HepG2 (cell line): ENCODE measurements around the gene RIPPLY1. TPM values are rescaled to one million over a fixed set of nuclear protein-coding genes. Genes with fewer than 3 reads are reported as not detected.

ENCODE experiments used
- ATAC-seq: fragments of 200-7000 bp; cut with Tn5 transposase; 3 replicates; pipeline ENCODE4 v1.9.1; 2020; ENCODE audit warnings: mild to moderate bottlenecking, moderate library complexity
- BruUV-seq: library from RNA; stranded (reverse); fragments of 400-500 nt; replicated peaks from 2 replicates; lab custom pipeline; 2021; lab: Mats Ljungman, UMichigan
- CTCF ChIA-PET: fragments of 300-600 bp; formaldehyde crosslinking; extraction: SDS; loops from one replicate; lab custom pipeline; 2021; ENCODE audit warnings: low total read pairs, inconsistent platforms, low intra/inter-chr PET ratio; lab: Yijun Ruan, JAX
- POLR2A ChIA-PET: fragments of 350-600 bp; sonication (Branson Sonifier 250); formaldehyde crosslinking; loops from one replicate; lab custom pipeline; 2020; ENCODE audit warnings: antibody characterized with exemption, inconsistent platforms; lab: Yijun Ruan, JAX
- DNase-seq: peaks from one replicate; pipeline ENCODE4 v3.0.0-alpha.2; 2015; ENCODE audit warnings: low spot score
- FAIRE-seq: peaks from 3 replicates; lab custom pipeline; 2011; peaks lifted over from hg19 to GRCh38; lab: Jason Lieb, UNC
- H2AFZ ChIP-seq: one replicate; pipeline ENCODE4 v1.6.1; 2011; ENCODE audit warnings: low read length, inconsistent platforms
- H3K27ac ChIP-seq: fragments of 300-600 bp; 3 replicates; pipeline ENCODE4 v1.8.0; 2011; ENCODE audit warnings: mixed run types, mild to moderate bottlenecking, mixed read lengths, low read length, inconsistent platforms; ENCODE audit not compliant: insufficient read depth; ENCODE audit errors: extremely low read length
- H3K27me3 ChIP-seq, 2 experiments: fragments of 200-600 bp in 1 of 2; 2 replicates in 1 of 2; 3 replicates in 1 of 2; pipeline versions ENCODE4 v1.6.0 to v1.8.0; 2011; ENCODE audit warnings: low read length in 2 of 2, mild to moderate bottlenecking in 2 of 2, moderate library complexity in 2 of 2, inconsistent platforms in 1 of 2; ENCODE audit not compliant: insufficient read depth in 2 of 2, control insufficient read depth in 1 of 2
- H3K36me3 ChIP-seq, 2 experiments: fragments of 200-600 bp in 1 of 2; replicated peaks in 1 of 2; 2 replicates in 1 of 2; 3 replicates in 1 of 2; pipeline versions ENCODE4 v1.5.1 to v1.8.0; 2011; ENCODE audit warnings: low read length in 2 of 2, inconsistent platforms in 1 of 2; ENCODE audit not compliant: insufficient read depth in 2 of 2, control insufficient read depth in 1 of 2
- H3K4me1 ChIP-seq: 2 replicates; pipeline ENCODE4 v1.5.1; 2012; ENCODE audit warnings: low read length, inconsistent platforms; ENCODE audit not compliant: insufficient read depth
- H3K4me2 ChIP-seq: 2 replicates; pipeline ENCODE4 v1.6.0; 2011; ENCODE audit warnings: low read depth, low read length, inconsistent platforms
- H3K4me3 ChIP-seq, 3 experiments: fragments of 200-600 bp in 1 of 3; sonication (generic), shearing (Covaris generic) in 1 of 3; replicated peaks in 1 of 3; 2 replicates each; pipeline ENCODE4 v1.5.1; 2011 to 2016; ENCODE audit warnings: low read length in 3 of 3, inconsistent platforms in 2 of 3, low read depth in 2 of 3, mild to moderate bottlenecking in 2 of 3, control low read depth in 1 of 3, mixed read lengths in 1 of 3; ENCODE audit not compliant: insufficient read depth in 1 of 3
- H3K79me2 ChIP-seq: one replicate; pipeline ENCODE4 v1.6.1; 2011; ENCODE audit warnings: low read length, inconsistent platforms; ENCODE audit not compliant: insufficient read depth
- H3K9ac ChIP-seq: 2 replicates; pipeline ENCODE4 v1.6.0; 2011; ENCODE audit warnings: mild to moderate bottlenecking, low read depth, low read length, inconsistent platforms; ENCODE audit not compliant: insufficient read depth
- H3K9me3 ChIP-seq: 2 replicates; pipeline ENCODE4 v1.5.1; 2012; ENCODE audit warnings: mild to moderate bottlenecking, low read length
- H4K20me1 ChIP-seq: 2 replicates; pipeline ENCODE4 v1.6.0; 2011; ENCODE audit warnings: inconsistent platforms, mild to moderate bottlenecking, low read length, moderate library complexity; ENCODE audit not compliant: insufficient read depth
- ATF7 ChIP-seq, 2 experiments: fragments of 450-650 bp in 1 of 2; sonication (generic) in 1 of 2; formaldehyde crosslinking in 1 of 2; IDR thresholded peaks; 2 replicates each; pipeline versions ENCODE4 v1.4.0 to v1.6.1; 2016 to 2020; ENCODE audit warnings: antibody characterized with exemption in 1 of 2, mild to moderate bottlenecking in 1 of 2, missing genetic modification reagents in 1 of 2
- CBFB ChIP-seq: sonication (generic); formaldehyde crosslinking; IDR thresholded peaks from 2 replicates; pipeline ENCODE4 v1.4.0; 2020; ENCODE audit warnings: missing genetic modification reagents
- CBX2 ChIP-seq, 2 experiments: fragments of 200-600 bp in 1 of 2; sonication (generic); formaldehyde crosslinking in 1 of 2; IDR thresholded peaks; 2 replicates each; pipeline versions ENCODE4 v1.7.0 to v1.8.1; 2018 to 2022; ENCODE audit warnings: low read depth in 2 of 2, low read length in 1 of 2, mild to moderate bottlenecking in 1 of 2, missing genetic modification reagents in 1 of 2
- GTF2F1 ChIP-seq: fragments of 150-350 bp; IDR thresholded peaks from 2 replicates; pipeline ENCODE4 v1.6.1; 2014; ENCODE audit warnings: low read length
- IRF2 ChIP-seq: IDR thresholded peaks from 2 replicates; pipeline ENCODE4 v1.6.1; 2018; ENCODE audit warnings: missing genetic modification reagents, missing compliant biosample characterization
- MZF1 ChIP-seq: sonication (generic); formaldehyde crosslinking; IDR thresholded peaks from 2 replicates; pipeline ENCODE4 v1.8.1; 2023; ENCODE audit warnings: mild to moderate bottlenecking, missing genetic modification reagents, borderline replicate concordance
- NFE2 ChIP-seq: sonication (generic); formaldehyde crosslinking; IDR thresholded peaks from 2 replicates; pipeline ENCODE4 v1.4.0; 2020; ENCODE audit warnings: missing genetic modification reagents
- ZNF205 ChIP-seq: IDR thresholded peaks from 2 replicates; pipeline ENCODE4 v1.6.1; 2018; ENCODE audit warnings: missing biosample characterization, missing genetic modification reagents
- ZNF234 ChIP-seq: sonication (generic); formaldehyde crosslinking; conservative IDR thresholded peaks from 2 replicates; pipeline ENCODE4 v1.5.1; 2020; ENCODE audit warnings: mild to moderate bottlenecking, missing genetic modification reagents
- ZNF430 ChIP-seq: sonication (generic); formaldehyde crosslinking; IDR thresholded peaks from 2 replicates; pipeline ENCODE4 v1.9.0; 2021; ENCODE audit warnings: mild to moderate bottlenecking, missing genetic modification reagents
- ZNF547 ChIP-seq: sonication (generic); formaldehyde crosslinking; IDR thresholded peaks from 2 replicates; pipeline ENCODE4 v1.5.1; 2020; ENCODE audit warnings: mild to moderate bottlenecking, missing genetic modification reagents
- ZNF788 ChIP-seq: sonication (generic); formaldehyde crosslinking; IDR thresholded peaks from 2 replicates; pipeline ENCODE4 v1.5.0; 2020; ENCODE audit warnings: mild to moderate bottlenecking, missing genetic modification reagents, borderline replicate concordance
- WGBS: methylation state at CpG from one replicate; pipeline ENCODE4 v1.1.6; 2017; ENCODE audit warnings: low lambda C conversion rate; 5-methylcytosine and 5-hydroxymethylcytosine counted together
- in situ Hi-C: cut with HindIII; loops from 2 replicates; pipeline ENCODE4 v1.10.0; 2017; ENCODE audit warnings: low pct_unique_long_range_greater_than_20kb; ENCODE audit not compliant: extremely low pct_ligation_motif_present
- intact Hi-C: fragments of 100-400 bp; cut with micrococcal nuclease; formaldehyde crosslinking; loops from one replicate; pipeline ENCODE4 v1.10.0; 2022; ENCODE audit not compliant: unreplicated experiment
- polyA plus RNA-seq, 8 experiments: library from polyadenylated mRNA; depleted of rRNA in 3 of 8; stranded (reverse) in 7 of 8; unstranded in 1 of 8; fragments of >200 nt; fragmentation: Illumina TruSeq in 4 of 8; extraction: Trizol in 4 of 8; gene quantifications; 2 replicates each; pipeline versions ENCODE4 v1.2.1 to v1.2.3, GENCODE V29; 2011 to 2016; ENCODE audit warnings: low read depth in 4 of 8, missing spikeins in 1 of 8, mixed read lengths in 1 of 8; ENCODE audit not compliant: insufficient read depth in 1 of 8
- total RNA-seq, 5 experiments: library from RNA; depleted of rRNA; stranded (reverse); fragments of >200 nt; fragmentation: Illumina TruSeq; extraction: Trizol; gene quantifications; 2 replicates each; pipeline ENCODE4 v1.2.3, GENCODE V29; 2016; ENCODE audit warnings: low read depth in 1 of 5
- TF ChIP-seq, protein P1 (sequence below): sonication (generic); formaldehyde crosslinking; IDR thresholded peaks from 2 replicates; pipeline ENCODE4 v1.4.0; 2020; ENCODE audit warnings: missing genetic modification reagents, mild to moderate bottlenecking, borderline replicate concordance
- TF ChIP-seq, protein P2 (sequence below): sonication (generic); formaldehyde crosslinking; IDR thresholded peaks from 2 replicates; pipeline ENCODE4 v1.5.1; 2020; ENCODE audit warnings: missing genetic modification reagents, mild to moderate bottlenecking, borderline replicate concordance
- TF ChIP-seq, protein P3 (sequence below): sonication (generic); formaldehyde crosslinking; conservative IDR thresholded peaks from 2 replicates; pipeline ENCODE4 v1.8.0; 2022; ENCODE audit warnings: low read depth, missing genetic modification reagents
- TF ChIP-seq, protein P4 (sequence below): sonication (generic); formaldehyde crosslinking; IDR thresholded peaks from 2 replicates; pipeline ENCODE4 v1.8.0; 2022; ENCODE audit warnings: missing genetic modification reagents, low read depth, mild to moderate bottlenecking, borderline replicate concordance
- TF ChIP-seq, protein P5 (sequence below): sonication (generic); formaldehyde crosslinking; IDR thresholded peaks from 2 replicates; pipeline ENCODE4 v1.5.1; 2020; ENCODE audit warnings: missing genetic modification reagents, mild to moderate bottlenecking, borderline replicate concordance

Gene RIPPLY1
- total and polyA plus RNA-seq, 2 of the 13 experiments (the other 11 are each of a cell fraction or from before 2014, with no cell fraction given), result 0.41 to 0.49 TPM

DNA sequence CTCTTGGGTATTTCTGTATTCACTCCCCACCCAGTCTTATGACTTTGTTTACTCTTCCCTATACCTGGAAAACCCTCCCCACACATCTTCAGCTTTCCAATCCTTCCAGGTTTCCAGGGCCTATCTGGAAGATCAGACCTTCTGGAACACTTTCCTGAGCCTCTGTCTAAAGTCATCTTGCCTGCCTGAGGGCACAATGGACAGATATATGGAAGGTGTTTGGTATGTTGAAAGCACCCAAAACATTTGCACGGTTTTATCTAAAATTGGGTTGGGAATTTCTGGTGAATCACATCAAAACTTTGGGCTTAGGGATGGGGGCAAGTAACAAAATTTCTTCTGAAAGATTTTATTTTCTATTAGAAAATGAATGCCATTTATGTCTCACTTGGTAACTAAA lies 33.1 kb upstream of the RIPPLY1 start:
- in situ Hi-C loops, result no loop called here
- ChIA-PET POLR2A (interaction anchor here (1.8 kb wide), 1 partner anchor 33 kb away, joined by 5 read pairs; the partner anchor contains the start of gene RIPPLY1), CTCF (no interaction called here)
- no peak for FAIRE-seq
- BruUV-seq, result no TSS peak
- Histone ChIP-seq H2AFZ (no peak overlapping the region), H3K4me3 (no peak overlapping the region), H4K20me1 (no peaks in the 10 kb centered on the region), H3K27ac (no peak overlapping the region), H3K4me2 (no peak overlapping the region), H3K36me3 (no peaks in the 10 kb centered on the region), H3K4me1 (peaks cover 30% of the 10 kb centered on the region), H3K79me2 (no peaks in the 10 kb centered on the region), H3K9me3 (no peaks in the 10 kb centered on the region), H3K27me3 (no peaks in the 10 kb centered on the region), H3K9ac (no peak overlapping the region)
- 100% methylated on average over 1 of the region's 1 CpG for WGBS
- no peak for ATAC-seq
- no peak for DNase-seq
- intact Hi-C loops, result no loop called here
- TF ChIP-seq ZNF547 (CRISPR knock-in tag), result no peak
- TF ChIP-seq CBFB, result no peak
- TF ChIP-seq ATF7 (IDR thresholded peaks at IDR 0.05), result no peak
- no peak for TF ChIP-seq ATF7 (CRISPR knock-in tag; IDR thresholded peaks at IDR 0.05)
- TF ChIP-seq, protein P1, sequence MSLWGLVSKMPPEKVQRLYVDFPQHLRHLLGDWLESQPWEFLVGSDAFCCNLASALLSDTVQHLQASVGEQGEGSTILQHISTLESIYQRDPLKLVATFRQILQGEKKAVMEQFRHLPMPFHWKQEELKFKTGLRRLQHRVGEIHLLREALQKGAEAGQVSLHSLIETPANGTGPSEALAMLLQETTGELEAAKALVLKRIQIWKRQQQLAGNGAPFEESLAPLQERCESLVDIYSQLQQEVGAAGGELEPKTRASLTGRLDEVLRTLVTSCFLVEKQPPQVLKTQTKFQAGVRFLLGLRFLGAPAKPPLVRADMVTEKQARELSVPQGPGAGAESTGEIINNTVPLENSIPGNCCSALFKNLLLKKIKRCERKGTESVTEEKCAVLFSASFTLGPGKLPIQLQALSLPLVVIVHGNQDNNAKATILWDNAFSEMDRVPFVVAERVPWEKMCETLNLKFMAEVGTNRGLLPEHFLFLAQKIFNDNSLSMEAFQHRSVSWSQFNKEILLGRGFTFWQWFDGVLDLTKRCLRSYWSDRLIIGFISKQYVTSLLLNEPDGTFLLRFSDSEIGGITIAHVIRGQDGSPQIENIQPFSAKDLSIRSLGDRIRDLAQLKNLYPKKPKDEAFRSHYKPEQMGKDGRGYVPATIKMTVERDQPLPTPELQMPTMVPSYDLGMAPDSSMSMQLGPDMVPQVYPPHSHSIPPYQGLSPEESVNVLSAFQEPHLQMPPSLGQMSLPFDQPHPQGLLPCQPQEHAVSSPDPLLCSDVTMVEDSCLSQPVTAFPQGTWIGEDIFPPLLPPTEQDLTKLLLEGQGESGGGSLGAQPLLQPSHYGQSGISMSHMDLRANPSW (CRISPR knock-in tag), result no peak
- TF ChIP-seq IRF2, result no peak
- TF ChIP-seq MZF1 (CRISPR knock-in tag), result no peak
- no peak for TF ChIP-seq ZNF788 (CRISPR knock-in tag)
- TF ChIP-seq, protein P2, sequence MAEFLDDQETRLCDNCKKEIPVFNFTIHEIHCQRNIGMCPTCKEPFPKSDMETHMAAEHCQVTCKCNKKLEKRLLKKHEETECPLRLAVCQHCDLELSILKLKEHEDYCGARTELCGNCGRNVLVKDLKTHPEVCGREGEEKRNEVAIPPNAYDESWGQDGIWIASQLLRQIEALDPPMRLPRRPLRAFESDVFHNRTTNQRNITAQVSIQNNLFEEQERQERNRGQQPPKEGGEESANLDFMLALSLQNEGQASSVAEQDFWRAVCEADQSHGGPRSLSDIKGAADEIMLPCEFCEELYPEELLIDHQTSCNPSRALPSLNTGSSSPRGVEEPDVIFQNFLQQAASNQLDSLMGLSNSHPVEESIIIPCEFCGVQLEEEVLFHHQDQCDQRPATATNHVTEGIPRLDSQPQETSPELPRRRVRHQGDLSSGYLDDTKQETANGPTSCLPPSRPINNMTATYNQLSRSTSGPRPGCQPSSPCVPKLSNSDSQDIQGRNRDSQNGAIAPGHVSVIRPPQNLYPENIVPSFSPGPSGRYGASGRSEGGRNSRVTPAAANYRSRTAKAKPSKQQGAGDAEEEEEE (CRISPR knock-in tag), result no peak
- TF ChIP-seq CBX2 (IDR thresholded peaks at IDR 0.05; ENCODE audit: low read depth, low read length), result no peak
- TF ChIP-seq CBX2 (CRISPR knock-in tag; IDR thresholded peaks at IDR 0.05; ENCODE audit: low read depth), result no peak
- TF ChIP-seq ZNF430, result no peak
- TF ChIP-seq, protein P3, sequence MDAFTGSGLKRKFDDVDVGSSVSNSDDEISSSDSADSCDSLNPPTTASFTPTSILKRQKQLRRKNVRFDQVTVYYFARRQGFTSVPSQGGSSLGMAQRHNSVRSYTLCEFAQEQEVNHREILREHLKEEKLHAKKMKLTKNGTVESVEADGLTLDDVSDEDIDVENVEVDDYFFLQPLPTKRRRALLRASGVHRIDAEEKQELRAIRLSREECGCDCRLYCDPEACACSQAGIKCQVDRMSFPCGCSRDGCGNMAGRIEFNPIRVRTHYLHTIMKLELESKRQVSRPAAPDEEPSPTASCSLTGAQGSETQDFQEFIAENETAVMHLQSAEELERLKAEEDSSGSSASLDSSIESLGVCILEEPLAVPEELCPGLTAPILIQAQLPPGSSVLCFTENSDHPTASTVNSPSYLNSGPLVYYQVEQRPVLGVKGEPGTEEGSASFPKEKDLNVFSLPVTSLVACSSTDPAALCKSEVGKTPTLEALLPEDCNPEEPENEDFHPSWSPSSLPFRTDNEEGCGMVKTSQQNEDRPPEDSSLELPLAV (CRISPR knock-in tag), result no peak
- TF ChIP-seq, protein P4, sequence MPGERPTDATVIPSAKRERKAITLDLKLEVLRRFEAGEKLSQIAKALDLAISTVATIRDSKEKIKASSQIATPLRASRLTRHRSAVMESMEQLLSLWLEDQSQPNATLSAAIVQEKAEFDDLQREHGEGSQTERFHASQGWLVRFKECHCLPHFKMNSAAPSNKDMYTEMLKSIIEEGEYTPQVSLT (CRISPR knock-in tag), result no peak
- TF ChIP-seq, protein P5, sequence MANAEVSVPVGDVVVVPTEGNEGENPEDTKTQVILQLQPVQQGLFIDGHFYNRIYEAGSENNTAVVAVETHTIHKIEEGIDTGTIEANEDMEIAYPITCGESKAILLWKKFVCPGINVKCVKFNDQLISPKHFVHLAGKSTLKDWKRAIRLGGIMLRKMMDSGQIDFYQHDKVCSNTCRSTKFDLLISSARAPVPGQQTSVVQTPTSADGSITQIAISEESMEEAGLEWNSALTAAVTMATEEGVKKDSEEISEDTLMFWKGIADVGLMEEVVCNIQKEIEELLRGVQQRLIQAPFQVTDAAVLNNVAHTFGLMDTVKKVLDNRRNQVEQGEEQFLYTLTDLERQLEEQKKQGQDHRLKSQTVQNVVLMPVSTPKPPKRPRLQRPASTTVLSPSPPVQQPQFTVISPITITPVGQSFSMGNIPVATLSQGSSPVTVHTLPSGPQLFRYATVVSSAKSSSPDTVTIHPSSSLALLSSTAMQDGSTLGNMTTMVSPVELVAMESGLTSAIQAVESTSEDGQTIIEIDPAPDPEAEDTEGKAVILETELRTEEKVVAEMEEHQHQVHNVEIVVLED (CRISPR knock-in tag), result no peak
- no peak for TF ChIP-seq GTF2F1
- TF ChIP-seq ZNF205, result no peak
- TF ChIP-seq NFE2 (CRISPR knock-in tag), result no peak
- TF ChIP-seq ZNF234, result no peak
